Natural killer cell treated with Interleukin-12 subunit alpha and Interleukin-12 subunit beta and Interleukin-15 and Interleukin-18, amount 100 ng/mL, for 72 hours (primary cell): ENCODE results near the gene RBBP7. TPM values are rescaled to one million over a fixed set of nuclear protein-coding genes. Genes with fewer than 3 reads are reported as not detected.
"Not testable (repeated sequence)": the region's sequence is repeated elsewhere in the genome, so short reads cannot be mapped to it uniquely, and the experiment has no call there.

Experiments
- ATAC-seq, 2 donors: fragments of 150-1000 bp; cut with Tn5 transposase in 1 of 2; sonication (Bioruptor Pico), chemical (Tn5 transposase) in 1 of 2; 2 replicates each; pipeline ENCODE4 v1.10.0; 2021
- DNase-seq: peaks from one replicate; pipeline ENCODE4 v3.0.0; 2022; ENCODE audit warnings: low spot score
- H3K27ac Mint-ChIP-seq, 2 donors: 1 replicate in 1 of 2; 2 replicates in 1 of 2; pipeline ENCODE4 v1.8.0; 2022; ENCODE audit warnings: mixed read lengths in 2 of 2, mild to moderate bottlenecking in 1 of 2, moderate library complexity in 1 of 2
- H3K27me3 Mint-ChIP-seq, 2 donors: 1 replicate in 1 of 2; 2 replicates in 1 of 2; pipeline ENCODE4 v1.8.0; 2022; ENCODE audit warnings: mixed read lengths in 2 of 2
- H3K36me3 Mint-ChIP-seq: one replicate; pipeline ENCODE4 v1.8.0; 2022; ENCODE audit warnings: mixed read lengths
- H3K4me1 Mint-ChIP-seq, 2 donors: 1 replicate in 1 of 2; 2 replicates in 1 of 2; pipeline ENCODE4 v1.8.0; 2022; ENCODE audit warnings: low read depth in 2 of 2, mixed read lengths in 2 of 2, mild to moderate bottlenecking in 1 of 2
- H3K4me3 Mint-ChIP-seq: one replicate; pipeline ENCODE4 v1.8.0; 2022; ENCODE audit warnings: mixed read lengths
- H3K9me3 Mint-ChIP-seq: 2 replicates; pipeline ENCODE4 v1.8.0; 2022; ENCODE audit warnings: mixed read lengths
- total RNA-seq, 2 donors: library from RNA; stranded (reverse); gene quantifications; one replicate each; pipeline ENCODE4 v1.2.3, GENCODE V29; 2022

The RBBP7 gene
- total RNA-seq, 2 donors from 2014 or later, result 131 to 157 TPM

GRCh38 chrX:16876696-16877095 is 6.5 kb upstream of the RBBP7 start:
- Mint-ChIP-seq H3K4me1 (peaks cover 0 to 2% of the 10 kb centered on the region in 2 donors), H3K4me3 (no peak overlapping the region), H3K27me3 (peaks cover 0 to 25% of the 10 kb centered on the region in 2 donors), H3K36me3 (no peaks in the 10 kb centered on the region), H3K27ac (no peak overlapping the region), H3K9me3 (no peaks in the 10 kb centered on the region)
- DNase-seq (no peak), ATAC-seq (no peak)

GRCh38 chrX:16874458-16875095 is 4.4 kb upstream of the RBBP7 start:
- ATAC-seq, result no peak
- peaks cover 0 to 8% of the 10 kb centered on the region in 2 donors for H3K4me1 Mint-ChIP-seq

GRCh38 chrX:16873106-16873505 is 2.9 kb upstream of the RBBP7 start:
- DNase-seq (no peak), ATAC-seq (no peak)
- H3K4me3 Mint-ChIP-seq, result no peak overlapping the region
- H3K27ac Mint-ChIP-seq, result no peak overlapping the region
- peaks cover 9% of the 10 kb centered on the region for H3K36me3 Mint-ChIP-seq
- H3K4me1 Mint-ChIP-seq, result peaks cover 12 to 18% of the 10 kb centered on the region in 2 donors
- no peaks in the 10 kb centered on the region for H3K9me3 Mint-ChIP-seq
- H3K27me3 Mint-ChIP-seq, result peaks cover 0 to 23% of the 10 kb centered on the region in 2 donors

More at GRCh38 chrX:16874458-16875095, 4.4 kb upstream of the RBBP7 start:
- Mint-ChIP-seq H3K9me3 (no peaks in the 10 kb centered on the region), H3K27me3 (peaks cover 0 to 23% of the 10 kb centered on the region in 2 donors), H3K27ac (no peak overlapping the region), H3K36me3 (no peaks in the 10 kb centered on the region), H3K4me3 (no peak overlapping the region)
- no peak for DNase-seq

GRCh38 chrX:16870862-16871815 is 977 bp upstream of the RBBP7 start:
- Mint-ChIP-seq H3K27ac (peak overlapping the region; percentile 91 to 98), H3K27me3 (peaks cover 0 to 15% of the 10 kb centered on the region in 2 donors), H3K4me3 (peak overlapping the region; percentile 85), H3K36me3 (peaks cover 9% of the 10 kb centered on the region), H3K9me3 (no peaks in the 10 kb centered on the region), H3K4me1 (peaks cover 17 to 25% of the 10 kb centered on the region in 2 donors)
- DNase-seq (no peak), ATAC-seq (no peak)

GRCh38 chrX:16869393-16870094 is 618 bp downstream of the RBBP7 start:
- Mint-ChIP-seq H3K4me1 (peaks cover 23 to 30% of the 10 kb centered on the region in 2 donors), H3K27me3 (peaks cover 0 to 3% of the 10 kb centered on the region in 2 donors), H3K36me3 (peaks cover 9% of the 10 kb centered on the region), H3K4me3 (peak overlapping the region; percentile 97), H3K27ac (peak overlapping the region; percentile 94 to 98), H3K9me3 (no peaks in the 10 kb centered on the region)
- ATAC-seq (peak; percentile 74 to 76), DNase-seq (peak; percentile 79)

- ATAC-seq, result no peak
- H3K4me1 Mint-ChIP-seq, result peaks cover 23 to 30% of the 10 kb centered on the region in 2 donors
- peak overlapping the region; percentile 80 to 86 for H3K27ac Mint-ChIP-seq
- no peak for DNase-seq
- H3K27me3 Mint-ChIP-seq, result peaks cover 0 to 3% of the 10 kb centered on the region in 2 donors
- no peaks in the 10 kb centered on the region for H3K9me3 Mint-ChIP-seq
- peaks cover 9% of the 10 kb centered on the region for H3K36me3 Mint-ChIP-seq
- H3K4me3 Mint-ChIP-seq, result peak overlapping the region; percentile 94
Observed at GRCh38 chrX:16868920-16869319, 1.2 kb downstream of the RBBP7 start.

GRCh38 chrX:16867947-16868346 is 2.2 kb downstream of the RBBP7 start:
- no peak for DNase-seq
- Mint-ChIP-seq H3K4me3 (peak overlapping the region; percentile 94), H3K36me3 (peaks cover 9% of the 10 kb centered on the region), H3K4me1 (peaks cover 23 to 30% of the 10 kb centered on the region in 2 donors), H3K27me3 (no peaks in the 10 kb centered on the region), H3K9me3 (no peaks in the 10 kb centered on the region), H3K27ac (peak overlapping the region in 1 of 2 donors; percentile 86)
- no peak for ATAC-seq

GRCh38 chrX:16862829-16863228 is 7.3 kb downstream of the RBBP7 start:
- Mint-ChIP-seq H3K27me3 (peaks cover 0 to 3% of the 10 kb centered on the region in 2 donors), H3K27ac (no peak overlapping the region), H3K9me3 (no peaks in the 10 kb centered on the region), H3K4me1 (peaks cover 20 to 23% of the 10 kb centered on the region in 2 donors), H3K36me3 (no peaks in the 10 kb centered on the region), H3K4me3 (no peak overlapping the region)
- no peak for DNase-seq
- no peak for ATAC-seq

GRCh38 chrX:16856744-16857143 is 13.4 kb downstream of the RBBP7 start:
- Mint-ChIP-seq H3K4me1 (peaks cover 31 to 32% of the 10 kb centered on the region in 2 donors), H3K36me3 (peaks cover 6% of the 10 kb centered on the region), H3K4me3 (no peak overlapping the region), H3K27ac (peak overlapping the region; percentile 79 to 93), H3K27me3 (peaks cover 0 to 3% of the 10 kb centered on the region in 2 donors), H3K9me3 (no peaks in the 10 kb centered on the region)
- DNase-seq (no peak), ATAC-seq (no peak)

- not testable (repeated sequence) for DNase-seq, H3K36me3 Mint-ChIP-seq, H3K9me3 Mint-ChIP-seq, H3K27me3 Mint-ChIP-seq
- Mint-ChIP-seq H3K4me3 (peak overlapping the region; percentile 33), H3K4me1 (peaks cover 31 to 32% of the 10 kb centered on the region in 2 donors), H3K27ac (peak overlapping the region; percentile 79 to 93)
- peak; percentile 82 to 90 for ATAC-seq
Observed at GRCh38 chrX:16856076-16856404, 14.1 kb downstream of the RBBP7 start.

GRCh38 chrX:16855363-16856075 is 14.6 kb downstream of the RBBP7 start:
- H3K4me1 Mint-ChIP-seq, result peaks cover 31 to 32% of the 10 kb centered on the region in 2 donors

GRCh38 chrX:16853537-16853936 is 16.6 kb downstream of the RBBP7 start:
- DNase-seq (no peak), ATAC-seq (no peak)
- no peaks in the 10 kb centered on the region for H3K27me3 Mint-ChIP-seq
- peaks cover 17 to 21% of the 10 kb centered on the region in 2 donors for H3K4me1 Mint-ChIP-seq
- H3K9me3 Mint-ChIP-seq, result no peaks in the 10 kb centered on the region
- H3K4me3 Mint-ChIP-seq, result peak overlapping the region; percentile 49
- peak overlapping the region; percentile 60 to 93 for H3K27ac Mint-ChIP-seq
- H3K36me3 Mint-ChIP-seq, result peaks cover 7% of the 10 kb centered on the region

More at GRCh38 chrX:16855363-16856075, 14.6 kb downstream of the RBBP7 start:
- Mint-ChIP-seq H3K4me3 (peak overlapping the region; percentile 42), H3K27me3 (peaks cover 0 to 3% of the 10 kb centered on the region in 2 donors), H3K27ac (peak overlapping the region; percentile 79 to 93), H3K9me3 (no peaks in the 10 kb centered on the region), H3K36me3 (peaks cover 6% of the 10 kb centered on the region)
- ATAC-seq (peak; percentile 62 to 74), DNase-seq (no peak)
